Sigmoid colon (tissue), 7 donors: ENCODE results near the gene GRB7. TPM values are rescaled to one million over a fixed set of nuclear protein-coding genes. Genes with fewer than 3 reads are reported as not detected.

Source experiments
- DNase-seq: peaks from one replicate; pipeline ENCODE4 v3.0.0-alpha.2; 2019
- H3K27ac ChIP-seq, 4 donors: fragments of 200-600 bp; sonication (generic); one replicate each; pipeline ENCODE4 v1.5.1; 2016 to 2019; ENCODE audit warnings: mild to moderate bottlenecking in 1 of 4
- H3K27me3 ChIP-seq, 3 donors: fragments of 200-600 bp; sonication (generic); one replicate each; pipeline ENCODE4 v1.5.1; 2019; ENCODE audit warnings: mild to moderate bottlenecking in 1 of 3
- H3K36me3 ChIP-seq, 4 donors: fragments of 200-600 bp; sonication (generic); one replicate each; pipeline ENCODE4 v1.5.1; 2016 to 2019
- H3K4me1 ChIP-seq, 4 donors: fragments of 200-600 bp; sonication (generic); one replicate each; pipeline ENCODE4 v1.5.1; 2017 to 2019
- H3K4me3 ChIP-seq, 4 donors: fragments of 200-600 bp; sonication (generic); one replicate each; pipeline ENCODE4 v1.5.1; 2017 to 2019; ENCODE audit warnings: mild to moderate bottlenecking in 2 of 4, moderate library complexity in 1 of 4
- H3K9me3 ChIP-seq, 4 donors: fragments of 200-600 bp in 3 of 4; sonication (generic) in 3 of 4; one replicate each; pipeline versions ENCODE4 v1.5.1 to v1.6.1; 2013 to 2019
- EP300 ChIP-seq, 4 donors: sonication (generic); formaldehyde crosslinking; IDR thresholded peaks; one replicate each; pipeline ENCODE4 v1.6.1; 2017; ENCODE audit warnings: antibody characterized with exemption in 4 of 4
- POLR2A ChIP-seq, 2 donors: fragments of 450-650 bp; IDR thresholded peaks; one replicate each; pipeline ENCODE4 v1.6.1; 2016; ENCODE audit warnings: antibody characterized with exemption in 2 of 2, mild to moderate bottlenecking in 2 of 2, moderate library complexity in 2 of 2
- POLR2AphosphoS5 ChIP-seq, 4 donors: sonication (generic); formaldehyde crosslinking; IDR thresholded peaks; one replicate each; pipeline ENCODE4 v1.6.1; 2017; ENCODE audit warnings: antibody characterized with exemption in 4 of 4
- WGBS, 2 donors: extraction: QIAGEN DNeasy Blood & Tissue Kit; methylation state at CpG; one replicate each; pipeline ENCODE4 v1.1.7; 2013; 5-methylcytosine and 5-hydroxymethylcytosine counted together
- intact Hi-C: fragments of 100-400 bp; cut with DNase I; formaldehyde crosslinking; loops from one replicate; pipeline ENCODE4 v1.15.1; 2023
- polyA plus RNA-seq, 3 donors: library from polyadenylated mRNA; stranded (reverse); fragments of 200-250 nt; gene quantifications; one replicate each; pipeline ENCODE4 v1.2.3, GENCODE V29; 2013
- small RNA-seq, 3 donors: library from RNA; depleted of rRNA; stranded (forward); fragments of <200 nt; gene quantifications; one replicate each; pipeline ENCODE3, GENCODE V24; 2016
- total RNA-seq, 4 donors: library from RNA; depleted of rRNA; stranded (reverse); fragments of >200 nt; gene quantifications; one replicate each; pipeline ENCODE4 v1.1.0, GENCODE V29; 2016
- TF ChIP-seq, protein P1 (sequence below), 4 experiments: fragments of 450-650 bp in 3 of 4; fragments of 200-600 bp in 1 of 4; IDR thresholded peaks; one replicate each; pipeline ENCODE4 v1.5.1; 2016 to 2019; ENCODE audit warnings: antibody characterized with exemption in 4 of 4, mild to moderate bottlenecking in 3 of 4, moderate library complexity in 2 of 4
- donor health status: healthy with polysubstance abuse.
- donor health status: Bipolar disorder and iron deficiency.
- donor health status: healthy.

GRB7 gene
- total and polyA plus RNA-seq, 7 donors, result under 0.01 to 17.9 (median 13.2) TPM; not detected in 3

DNA sequence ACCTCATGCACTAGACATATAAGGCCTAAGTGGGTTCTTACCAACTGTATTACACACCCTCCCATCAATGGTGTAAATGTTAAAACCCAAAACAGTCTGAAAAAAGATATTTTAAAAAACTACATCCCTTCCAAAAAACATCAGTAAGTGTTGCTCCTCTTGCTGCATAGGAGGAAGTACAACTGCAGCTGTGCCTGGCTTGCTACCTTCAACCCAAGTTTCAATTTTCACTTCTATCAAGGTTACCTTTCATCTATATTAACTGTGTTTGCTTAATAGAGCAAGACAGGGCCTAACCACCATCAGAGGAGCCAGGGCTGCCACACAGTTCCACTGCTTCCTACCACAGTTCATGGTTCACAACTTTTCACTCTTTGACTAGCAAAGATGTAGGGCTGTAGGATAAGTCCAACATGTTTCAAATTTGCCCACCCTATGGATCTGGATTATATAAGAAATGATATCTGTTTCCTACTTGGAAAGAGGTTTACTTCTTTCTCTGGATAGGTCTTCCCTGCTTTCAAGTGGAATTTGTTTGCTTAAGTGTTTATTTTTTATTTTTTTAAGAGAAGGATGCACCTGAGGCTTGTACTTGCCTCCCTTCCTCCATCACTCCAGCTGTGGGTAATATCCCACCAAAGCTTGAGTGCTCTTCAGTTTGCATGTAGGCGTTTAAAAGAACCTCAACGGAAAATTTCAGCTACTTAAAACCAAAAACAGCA lies 56.7 kb downstream of the GRB7 start:
- WGBS, 2 donors, result 51 to 89% methylated on average over 2 of the region's 2 CpGs
- H3K36me3 ChIP-seq, result no peaks in the 10 kb centered on the region
- peaks cover 0 to 24% (median 6%) of the 10 kb centered on the region in 3 donors for H3K27me3 ChIP-seq
- intact Hi-C loops, result no loop called here
- H3K4me1 ChIP-seq, result no peaks in the 10 kb centered on the region
- TF ChIP-seq, protein P1, sequence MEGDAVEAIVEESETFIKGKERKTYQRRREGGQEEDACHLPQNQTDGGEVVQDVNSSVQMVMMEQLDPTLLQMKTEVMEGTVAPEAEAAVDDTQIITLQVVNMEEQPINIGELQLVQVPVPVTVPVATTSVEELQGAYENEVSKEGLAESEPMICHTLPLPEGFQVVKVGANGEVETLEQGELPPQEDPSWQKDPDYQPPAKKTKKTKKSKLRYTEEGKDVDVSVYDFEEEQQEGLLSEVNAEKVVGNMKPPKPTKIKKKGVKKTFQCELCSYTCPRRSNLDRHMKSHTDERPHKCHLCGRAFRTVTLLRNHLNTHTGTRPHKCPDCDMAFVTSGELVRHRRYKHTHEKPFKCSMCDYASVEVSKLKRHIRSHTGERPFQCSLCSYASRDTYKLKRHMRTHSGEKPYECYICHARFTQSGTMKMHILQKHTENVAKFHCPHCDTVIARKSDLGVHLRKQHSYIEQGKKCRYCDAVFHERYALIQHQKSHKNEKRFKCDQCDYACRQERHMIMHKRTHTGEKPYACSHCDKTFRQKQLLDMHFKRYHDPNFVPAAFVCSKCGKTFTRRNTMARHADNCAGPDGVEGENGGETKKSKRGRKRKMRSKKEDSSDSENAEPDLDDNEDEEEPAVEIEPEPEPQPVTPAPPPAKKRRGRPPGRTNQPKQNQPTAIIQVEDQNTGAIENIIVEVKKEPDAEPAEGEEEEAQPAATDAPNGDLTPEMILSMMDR (IDR thresholded peaks at IDR 0.05), result no peak
- no peak for TF ChIP-seq EP300 (IDR thresholded peaks at IDR 0.05)
- no peak for TF ChIP-seq POLR2AphosphoS5 (IDR thresholded peaks at IDR 0.05)
- no peak for TF ChIP-seq POLR2A (IDR thresholded peaks at IDR 0.05)
- H3K4me3 ChIP-seq, result no peak overlapping the region
- H3K27ac ChIP-seq, result no peak overlapping the region
- no peak for DNase-seq
- no peaks in the 10 kb centered on the region for H3K9me3 ChIP-seq

Small RNA genes lying within 50 kb of the gene (small RNA-seq; reads per million reads assigned to genes)
- 0 to 0.29 (median 0.22) reads per million in 3 donors for gene MIR4728

Other genes with a start within 250 kb of the GRB7 start
- under 1 TPM in 1 of 4 donors, not detected in 3; 0.33 TPM for gene NEUROD2, start 130.0 kb upstream of the GRB7 start, total RNA-seq
- 1 to 10 TPM in 1 of 3 donors, under 1 TPM in 1, not detected in 1; 0.23 to 1.2 TPM for gene NEUROD2, start 130.0 kb upstream of the GRB7 start, polyA plus RNA-seq
- 10 to 100 TPM in 1 of 4 donors, 1 to 10 TPM in 3; 4.2 to 12.1 (median 7.2) TPM for gene PPP1R1B, start 111.0 kb upstream of the GRB7 start, total RNA-seq
- gene PPP1R1B, start 111.0 kb upstream of the GRB7 start, polyA plus RNA-seq, result 100 to 1,000 TPM; 255 to 280 (median 273) TPM
- 10 to 100 TPM; 35.3 to 44.1 (median 37.6) TPM for gene STARD3, start 100.8 kb upstream of the GRB7 start, total RNA-seq
- gene STARD3, start 100.8 kb upstream of the GRB7 start, polyA plus RNA-seq, result 10 to 100 TPM; 21.0 to 59.2 (median 25.0) TPM
- under 1 TPM in 3 of 4 donors, not detected in 1; 0.49 to 0.71 (median 0.68) TPM for gene TCAP, start 72.6 kb upstream of the GRB7 start, total RNA-seq
- 1 to 10 TPM; 1.4 to 3.5 (median 3.0) TPM for gene TCAP, start 72.6 kb upstream of the GRB7 start, polyA plus RNA-seq
- 1 to 10 TPM; 2.8 to 5.4 (median 5.1) TPM for gene PNMT, start 69.5 kb upstream of the GRB7 start, total RNA-seq
- gene PNMT, start 69.5 kb upstream of the GRB7 start, polyA plus RNA-seq, result 1 to 10 TPM; 1.2 to 2.4 (median 1.8) TPM
- gene PGAP3, start 49.9 kb upstream of the GRB7 start, total RNA-seq, result 10 to 100 TPM in 1 of 4 donors, 1 to 10 TPM in 3; 6.9 to 12.1 (median 8.2) TPM
- gene PGAP3, start 49.9 kb upstream of the GRB7 start, polyA plus RNA-seq, result 10 to 100 TPM in 1 of 3 donors, 1 to 10 TPM in 2; 7.2 to 29.6 (median 8.4) TPM
- 10 to 100 TPM; 16.9 to 26.3 (median 22.5) TPM for gene ERBB2, start 37.9 kb upstream of the GRB7 start, total RNA-seq
- 10 to 100 TPM; 11.8 to 58.9 (median 21.0) TPM for gene ERBB2, start 37.9 kb upstream of the GRB7 start, polyA plus RNA-seq
- gene MIEN1, start 7.4 kb upstream of the GRB7 start, total RNA-seq, result 10 to 100 TPM; 52.4 to 65.5 (median 54.8) TPM
- 100 to 1,000 TPM in 2 of 3 donors, 10 to 100 TPM in 1; 86.3 to 226 (median 195) TPM for gene MIEN1, start 7.4 kb upstream of the GRB7 start, polyA plus RNA-seq
- gene IKZF3, start 126.4 kb downstream of the GRB7 start, total RNA-seq, result 1 to 10 TPM in 1 of 4 donors, under 1 TPM in 3; under 0.01 to 1.5 (median 0.34) TPM
- gene IKZF3, start 126.4 kb downstream of the GRB7 start, polyA plus RNA-seq, result 10 to 100 TPM in 1 of 3 donors, under 1 TPM in 2; 0.23 to 12.3 (median 0.60) TPM
- not detected for gene ZPBP2, start 130.3 kb downstream of the GRB7 start, total RNA-seq
- gene ZPBP2, start 130.3 kb downstream of the GRB7 start, polyA plus RNA-seq, result under 1 TPM in 1 of 3 donors, not detected in 2; 0.03 TPM
- gene GSDMB, start 180.7 kb downstream of the GRB7 start, total RNA-seq, result 10 to 100 TPM in 1 of 4 donors, 1 to 10 TPM in 3; 2.0 to 22.7 (median 4.8) TPM
- gene GSDMB, start 180.7 kb downstream of the GRB7 start, polyA plus RNA-seq, result 100 to 1,000 TPM in 1 of 3 donors, 10 to 100 TPM in 2; 50.5 to 133 (median 94.8) TPM
- 10 to 100 TPM; 39.8 to 55.7 (median 51.8) TPM for gene ORMDL3, start 189.7 kb downstream of the GRB7 start, total RNA-seq
- gene ORMDL3, start 189.7 kb downstream of the GRB7 start, polyA plus RNA-seq, result 10 to 100 TPM; 39.0 to 72.9 (median 43.9) TPM
- gene LRRC3C, start 189.8 kb downstream of the GRB7 start, total RNA-seq, result not detected
- under 1 TPM in 1 of 3 donors, not detected in 2; 0.07 TPM for gene LRRC3C, start 189.8 kb downstream of the GRB7 start, polyA plus RNA-seq
- gene GSDMA, start 225.1 kb downstream of the GRB7 start, total RNA-seq, result 1 to 10 TPM in 1 of 4 donors, not detected in 3; 1.3 TPM
- under 1 TPM in 2 of 3 donors, not detected in 1; 0.29 to 0.60 TPM for gene GSDMA, start 225.1 kb downstream of the GRB7 start, polyA plus RNA-seq
- 10 to 100 TPM; 53.2 to 71.3 (median 64.2) TPM for gene PSMD3, start 242.9 kb downstream of the GRB7 start, total RNA-seq
- 100 to 1,000 TPM in 1 of 3 donors, 10 to 100 TPM in 2; 57.1 to 112 (median 78.1) TPM for gene PSMD3, start 242.9 kb downstream of the GRB7 start, polyA plus RNA-seq